HEK293 (cell line): Measurements from ENCODE around the gene IL17RB.

Experiments used
- CTCF ChIP-seq: fragments of 450-650 bp; formaldehyde crosslinking; IDR thresholded peaks from 2 replicates; pipeline ENCODE4 v1.5.1; 2016; ENCODE audit warnings: missing biosample characterization, missing genetic modification characterization
- GLIS2 ChIP-seq: fragments of 450-650 bp; formaldehyde crosslinking; IDR thresholded peaks from 2 replicates; pipeline ENCODE4 v1.5.1; 2016; ENCODE audit warnings: missing biosample characterization, missing genetic modification characterization
- HOXD13 ChIP-seq: sonication (generic); formaldehyde crosslinking; IDR thresholded peaks from 2 replicates; pipeline ENCODE4 v1.8.0; 2022; ENCODE audit warnings: missing genetic modification reagents, borderline replicate concordance
- KLF16 ChIP-seq: fragments of 450-650 bp; formaldehyde crosslinking; IDR thresholded peaks from 2 replicates; pipeline ENCODE4 v1.5.1; 2017; ENCODE audit warnings: missing biosample characterization, missing genetic modification characterization
- KLF8 ChIP-seq: fragments of 450-650 bp; formaldehyde crosslinking; IDR thresholded peaks from 2 replicates; pipeline ENCODE4 v1.5.1; 2016; ENCODE audit warnings: missing biosample characterization, missing genetic modification characterization
- KLF9 ChIP-seq: fragments of 450-650 bp; formaldehyde crosslinking; IDR thresholded peaks from 2 replicates; pipeline ENCODE4 v1.5.1; 2016; ENCODE audit warnings: missing biosample characterization, missing genetic modification characterization, low read depth
- MYNN ChIP-seq: fragments of 450-650 bp; formaldehyde crosslinking; IDR thresholded peaks from 2 replicates; pipeline ENCODE4 v1.5.1; 2016; ENCODE audit warnings: missing biosample characterization, missing genetic modification characterization, borderline replicate concordance
- SP2 ChIP-seq: fragments of 450-650 bp; formaldehyde crosslinking; IDR thresholded peaks from 2 replicates; pipeline ENCODE4 v1.5.1; 2016; ENCODE audit warnings: missing biosample characterization, missing genetic modification characterization
- SP3 ChIP-seq: fragments of 450-650 bp; formaldehyde crosslinking; IDR thresholded peaks from 2 replicates; pipeline ENCODE4 v1.5.1; 2016; ENCODE audit warnings: missing biosample characterization, missing genetic modification characterization
- SP7 ChIP-seq: fragments of 450-650 bp; formaldehyde crosslinking; IDR thresholded peaks from 2 replicates; pipeline ENCODE4 v1.5.1; 2016; ENCODE audit warnings: missing biosample characterization, missing genetic modification characterization
- ZBTB17 ChIP-seq: fragments of 450-650 bp; formaldehyde crosslinking; IDR thresholded peaks from 2 replicates; pipeline ENCODE4 v1.5.1; 2016; ENCODE audit warnings: missing biosample characterization, missing genetic modification characterization
- ZBTB20 ChIP-seq: fragments of 450-650 bp; formaldehyde crosslinking; IDR thresholded peaks from 2 replicates; pipeline ENCODE4 v1.5.1; 2016; ENCODE audit warnings: missing biosample characterization, missing genetic modification characterization
- ZEB2 ChIP-seq: fragments of 450-650 bp; formaldehyde crosslinking; IDR thresholded peaks from 2 replicates; pipeline ENCODE4 v1.5.1; 2016; ENCODE audit warnings: missing biosample characterization, missing genetic modification characterization
- ZFP69B ChIP-seq: fragments of 450-650 bp; formaldehyde crosslinking; IDR thresholded peaks from 2 replicates; pipeline ENCODE4 v1.5.1; 2016; ENCODE audit warnings: missing biosample characterization, missing genetic modification characterization
- ZIC2 ChIP-seq: fragments of 450-650 bp; formaldehyde crosslinking; IDR thresholded peaks from 2 replicates; pipeline ENCODE4 v1.5.1; 2016; ENCODE audit warnings: missing biosample characterization, missing genetic modification characterization
- ZNF121 ChIP-seq: fragments of 450-650 bp; formaldehyde crosslinking; IDR thresholded peaks from 2 replicates; pipeline ENCODE4 v1.5.1; 2016; ENCODE audit warnings: missing biosample characterization, missing genetic modification characterization
- ZNF16 ChIP-seq: fragments of 450-650 bp; formaldehyde crosslinking; IDR thresholded peaks from 2 replicates; pipeline ENCODE4 v1.5.1; 2016; ENCODE audit warnings: low read depth, missing biosample characterization, missing genetic modification characterization
- ZNF174 ChIP-seq: fragments of 450-650 bp; formaldehyde crosslinking; IDR thresholded peaks from 2 replicates; pipeline ENCODE4 v1.5.0; 2017; ENCODE audit warnings: missing biosample characterization, mild to moderate bottlenecking, missing genetic modification characterization
- ZNF223 ChIP-seq: fragments of 450-650 bp; formaldehyde crosslinking; IDR thresholded peaks from 2 replicates; pipeline ENCODE4 v1.5.1; 2016; ENCODE audit warnings: missing biosample characterization, missing genetic modification characterization
- ZNF266 ChIP-seq: fragments of 450-650 bp; formaldehyde crosslinking; IDR thresholded peaks from 2 replicates; pipeline ENCODE4 v1.5.1; 2016; ENCODE audit warnings: missing biosample characterization, missing genetic modification characterization, low read depth
- ZNF335 ChIP-seq: fragments of 450-650 bp; formaldehyde crosslinking; conservative IDR thresholded peaks from 2 replicates; pipeline ENCODE4 v1.5.1; 2016; ENCODE audit warnings: missing biosample characterization, missing genetic modification characterization
- ZNF350 ChIP-seq: fragments of 450-650 bp; formaldehyde crosslinking; IDR thresholded peaks from 2 replicates; pipeline ENCODE4 v1.5.0; 2017; ENCODE audit warnings: missing biosample characterization, mild to moderate bottlenecking, missing genetic modification characterization
- ZNF391 ChIP-seq: fragments of 450-650 bp; formaldehyde crosslinking; IDR thresholded peaks from 2 replicates; pipeline ENCODE4 v1.5.1; 2016; ENCODE audit warnings: low read depth, missing biosample characterization, missing genetic modification characterization, borderline replicate concordance
- ZNF558 ChIP-seq: fragments of 450-650 bp; formaldehyde crosslinking; IDR thresholded peaks from 2 replicates; pipeline ENCODE4 v1.5.1; 2016; ENCODE audit warnings: missing biosample characterization, missing genetic modification characterization
- ZNF561 ChIP-seq: fragments of 450-650 bp; IDR thresholded peaks from 2 replicates; pipeline ENCODE4 v1.5.1; 2018; ENCODE audit warnings: missing biosample characterization, missing genetic modification characterization, borderline replicate concordance
- ZNF600 ChIP-seq: fragments of 450-650 bp; formaldehyde crosslinking; IDR thresholded peaks from 2 replicates; pipeline ENCODE4 v1.5.1; 2016; ENCODE audit warnings: missing biosample characterization, missing genetic modification characterization
- ZNF629 ChIP-seq: fragments of 450-650 bp; formaldehyde crosslinking; IDR thresholded peaks from 2 replicates; pipeline ENCODE4 v1.5.1; 2017; ENCODE audit warnings: missing biosample characterization, missing genetic modification characterization
- ZNF76 ChIP-seq: fragments of 450-650 bp; formaldehyde crosslinking; IDR thresholded peaks from 2 replicates; pipeline ENCODE4; 2016; ENCODE audit warnings: low read depth, missing biosample characterization, missing genetic modification characterization, borderline replicate concordance
- TF ChIP-seq, protein P1 (sequence below): fragments of 450-650 bp; formaldehyde crosslinking; IDR thresholded peaks from 2 replicates; pipeline ENCODE4 v1.5.1; 2016; ENCODE audit warnings: missing biosample characterization, missing genetic modification characterization
- TF ChIP-seq, protein P2 (sequence below): fragments of 450-650 bp; formaldehyde crosslinking; IDR thresholded peaks from 2 replicates; pipeline ENCODE4 v1.5.1; 2016; ENCODE audit warnings: missing biosample characterization, missing genetic modification characterization
- TF ChIP-seq, protein P3 (sequence below): fragments of 450-650 bp; formaldehyde crosslinking; IDR thresholded peaks from 2 replicates; pipeline ENCODE4 v1.5.1; 2016; ENCODE audit warnings: missing biosample characterization, missing genetic modification characterization

Gene IL17RB

GRCh38 chr3:53846134-53846850, at the start of gene IL17RB, which contains the start of gene CHDH (continued):
- TF ChIP-seq SP3 (tag by site-specific recombination) (peak; percentile 71), ZNF174 (no peak), ZNF629 (tag by site-specific recombination) (0 out of 2 replicates have a peak, but pooled peaks have one; percentile 24), ZNF391 (peak; percentile 25; the same call in 1 of the 2 replicates), KLF8 (tag by site-specific recombination) (peak; percentile 69), ZNF76 (peak; percentile 13; the same call in 1 of the 2 replicates), ZIC2 (tag by site-specific recombination) (peak; percentile 43; the same call in 1 of the 2 replicates), ZFP69B (tag by site-specific recombination) (0 out of 2 replicates have a peak, but pooled peaks have one; percentile 12), SP2 (tag by site-specific recombination) (peak; percentile 72), CTCF (tag by site-specific recombination) (peak; percentile 14; the same call in 1 of the 2 replicates), SP7 (tag by site-specific recombination) (peak; percentile 59; the same call in 1 of the 2 replicates), ZNF600 (0 out of 2 replicates have a peak, but pooled peaks have one; percentile 48), KLF9 (tag by site-specific recombination) (peak; percentile 56), KLF16 (tag by site-specific recombination) (no peak), MYNN (tag by site-specific recombination) (no peak), ZNF121 (tag by site-specific recombination) (peak; percentile 82; the same call in 1 of the 2 replicates), ZEB2 (no peak), HOXD13 (no peak), ZNF561 (tag by site-specific recombination) (peak; percentile 81; the same call in 1 of the 2 replicates), ZBTB17 (peak; percentile 55), ZNF223 (tag by site-specific recombination) (peak; percentile 76), ZNF335 (peak; percentile 73), ZNF558 (tag by site-specific recombination) (no peak), ZNF350 (no peak), GLIS2 (tag by site-specific recombination) (peak; percentile 59), ZBTB20 (peak; percentile 77; the same call in 1 of the 2 replicates), ZNF266 (no peak), ZNF16 (no peak)
- TF ChIP-seq, protein P1, sequence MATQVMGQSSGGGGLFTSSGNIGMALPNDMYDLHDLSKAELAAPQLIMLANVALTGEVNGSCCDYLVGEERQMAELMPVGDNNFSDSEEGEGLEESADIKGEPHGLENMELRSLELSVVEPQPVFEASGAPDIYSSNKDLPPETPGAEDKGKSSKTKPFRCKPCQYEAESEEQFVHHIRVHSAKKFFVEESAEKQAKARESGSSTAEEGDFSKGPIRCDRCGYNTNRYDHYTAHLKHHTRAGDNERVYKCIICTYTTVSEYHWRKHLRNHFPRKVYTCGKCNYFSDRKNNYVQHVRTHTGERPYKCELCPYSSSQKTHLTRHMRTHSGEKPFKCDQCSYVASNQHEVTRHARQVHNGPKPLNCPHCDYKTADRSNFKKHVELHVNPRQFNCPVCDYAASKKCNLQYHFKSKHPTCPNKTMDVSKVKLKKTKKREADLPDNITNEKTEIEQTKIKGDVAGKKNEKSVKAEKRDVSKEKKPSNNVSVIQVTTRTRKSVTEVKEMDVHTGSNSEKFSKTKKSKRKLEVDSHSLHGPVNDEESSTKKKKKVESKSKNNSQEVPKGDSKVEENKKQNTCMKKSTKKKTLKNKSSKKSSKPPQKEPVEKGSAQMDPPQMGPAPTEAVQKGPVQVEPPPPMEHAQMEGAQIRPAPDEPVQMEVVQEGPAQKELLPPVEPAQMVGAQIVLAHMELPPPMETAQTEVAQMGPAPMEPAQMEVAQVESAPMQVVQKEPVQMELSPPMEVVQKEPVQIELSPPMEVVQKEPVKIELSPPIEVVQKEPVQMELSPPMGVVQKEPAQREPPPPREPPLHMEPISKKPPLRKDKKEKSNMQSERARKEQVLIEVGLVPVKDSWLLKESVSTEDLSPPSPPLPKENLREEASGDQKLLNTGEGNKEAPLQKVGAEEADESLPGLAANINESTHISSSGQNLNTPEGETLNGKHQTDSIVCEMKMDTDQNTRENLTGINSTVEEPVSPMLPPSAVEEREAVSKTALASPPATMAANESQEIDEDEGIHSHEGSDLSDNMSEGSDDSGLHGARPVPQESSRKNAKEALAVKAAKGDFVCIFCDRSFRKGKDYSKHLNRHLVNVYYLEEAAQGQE: no peak
- TF ChIP-seq, protein P2, sequence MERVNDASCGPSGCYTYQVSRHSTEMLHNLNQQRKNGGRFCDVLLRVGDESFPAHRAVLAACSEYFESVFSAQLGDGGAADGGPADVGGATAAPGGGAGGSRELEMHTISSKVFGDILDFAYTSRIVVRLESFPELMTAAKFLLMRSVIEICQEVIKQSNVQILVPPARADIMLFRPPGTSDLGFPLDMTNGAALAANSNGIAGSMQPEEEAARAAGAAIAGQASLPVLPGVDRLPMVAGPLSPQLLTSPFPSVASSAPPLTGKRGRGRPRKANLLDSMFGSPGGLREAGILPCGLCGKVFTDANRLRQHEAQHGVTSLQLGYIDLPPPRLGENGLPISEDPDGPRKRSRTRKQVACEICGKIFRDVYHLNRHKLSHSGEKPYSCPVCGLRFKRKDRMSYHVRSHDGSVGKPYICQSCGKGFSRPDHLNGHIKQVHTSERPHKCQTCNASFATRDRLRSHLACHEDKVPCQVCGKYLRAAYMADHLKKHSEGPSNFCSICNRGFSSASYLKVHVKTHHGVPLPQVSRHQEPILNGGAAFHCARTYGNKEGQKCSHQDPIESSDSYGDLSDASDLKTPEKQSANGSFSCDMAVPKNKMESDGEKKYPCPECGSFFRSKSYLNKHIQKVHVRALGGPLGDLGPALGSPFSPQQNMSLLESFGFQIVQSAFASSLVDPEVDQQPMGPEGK (tag by site-specific recombination): peak; percentile 64
- TF ChIP-seq, protein P3, sequence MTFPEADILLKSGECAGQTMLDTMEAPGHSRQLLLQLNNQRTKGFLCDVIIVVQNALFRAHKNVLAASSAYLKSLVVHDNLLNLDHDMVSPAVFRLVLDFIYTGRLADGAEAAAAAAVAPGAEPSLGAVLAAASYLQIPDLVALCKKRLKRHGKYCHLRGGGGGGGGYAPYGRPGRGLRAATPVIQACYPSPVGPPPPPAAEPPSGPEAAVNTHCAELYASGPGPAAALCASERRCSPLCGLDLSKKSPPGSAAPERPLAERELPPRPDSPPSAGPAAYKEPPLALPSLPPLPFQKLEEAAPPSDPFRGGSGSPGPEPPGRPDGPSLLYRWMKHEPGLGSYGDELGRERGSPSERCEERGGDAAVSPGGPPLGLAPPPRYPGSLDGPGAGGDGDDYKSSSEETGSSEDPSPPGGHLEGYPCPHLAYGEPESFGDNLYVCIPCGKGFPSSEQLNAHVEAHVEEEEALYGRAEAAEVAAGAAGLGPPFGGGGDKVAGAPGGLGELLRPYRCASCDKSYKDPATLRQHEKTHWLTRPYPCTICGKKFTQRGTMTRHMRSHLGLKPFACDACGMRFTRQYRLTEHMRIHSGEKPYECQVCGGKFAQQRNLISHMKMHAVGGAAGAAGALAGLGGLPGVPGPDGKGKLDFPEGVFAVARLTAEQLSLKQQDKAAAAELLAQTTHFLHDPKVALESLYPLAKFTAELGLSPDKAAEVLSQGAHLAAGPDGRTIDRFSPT (tag by site-specific recombination): no peak
